ENCODE measurements around the gene NT5C1B.

NT5C1B gene

GRCh38 chr2:18610090-18610489, 20.7 kb upstream of the NT5C1B start:
- TF ChIP-seq MAX (IDR thresholded peaks at IDR 0.05; ENCODE audit: low read depth, low read length) = no peak
- TF ChIP-seq MYC (IDR thresholded peaks at IDR 0.05; ENCODE audit: low read depth, low read length) = no peak
- no peak for TF ChIP-seq POLR2A (IDR thresholded peaks at IDR 0.05; ENCODE audit: extremely low read depth, insufficient read length)
- TF ChIP-seq CTCF (IDR thresholded peaks at IDR 0.05; ENCODE audit: low read depth, low read length) = no peak
- no peak overlapping the region for H3K4me3 ChIP-seq (ENCODE audit: low read depth, low read length)
- no peak for DNase-seq (ENCODE audit: low read depth)

GRCh38 chr2:18605115-18605514, 15.7 kb upstream of the NT5C1B start:
- DNase-seq (ENCODE audit: low read depth) = no peak
- TF ChIP-seq POLR2A (IDR thresholded peaks at IDR 0.05; ENCODE audit: extremely low read depth, insufficient read length) = no peak
- no peak for TF ChIP-seq MAX (IDR thresholded peaks at IDR 0.05; ENCODE audit: low read depth, low read length)
- no peak for TF ChIP-seq CTCF (IDR thresholded peaks at IDR 0.05; ENCODE audit: low read depth, low read length)
- TF ChIP-seq MYC (IDR thresholded peaks at IDR 0.05; ENCODE audit: low read depth, low read length) = no peak
- no peak overlapping the region for H3K4me3 ChIP-seq (ENCODE audit: low read depth, low read length)

- no peak overlapping the region for H3K4me3 ChIP-seq (ENCODE audit: low read depth, low read length)
- no peak for DNase-seq (ENCODE audit: low read depth)
- TF ChIP-seq MYC (IDR thresholded peaks at IDR 0.05; ENCODE audit: low read depth, low read length) = no peak
- no peak for TF ChIP-seq CTCF (IDR thresholded peaks at IDR 0.05; ENCODE audit: low read depth, low read length)
- TF ChIP-seq MAX (IDR thresholded peaks at IDR 0.05; ENCODE audit: low read depth, low read length) = no peak
- no peak for TF ChIP-seq POLR2A (IDR thresholded peaks at IDR 0.05; ENCODE audit: extremely low read depth, insufficient read length)
These were observed 15.1 kb upstream of the NT5C1B start for GRCh38 chr2:18604531-18604885.

GRCh38 chr2:18603854-18604530, 14.6 kb upstream of the NT5C1B start:
- TF ChIP-seq POLR2A (IDR thresholded peaks at IDR 0.05; ENCODE audit: extremely low read depth, insufficient read length) = no peak
- no peak for TF ChIP-seq MYC (IDR thresholded peaks at IDR 0.05; ENCODE audit: low read depth, low read length)
- TF ChIP-seq MAX (IDR thresholded peaks at IDR 0.05; ENCODE audit: low read depth, low read length) = no peak
- TF ChIP-seq CTCF (IDR thresholded peaks at IDR 0.05; ENCODE audit: low read depth, low read length) = no peak
- H3K4me3 ChIP-seq (ENCODE audit: low read depth, low read length) = no peak overlapping the region
- no peak for DNase-seq (ENCODE audit: low read depth)

- TF ChIP-seq CTCF (IDR thresholded peaks at IDR 0.05; ENCODE audit: low read depth, low read length) (no peak), MYC (IDR thresholded peaks at IDR 0.05; ENCODE audit: low read depth, low read length) (no peak), POLR2A (IDR thresholded peaks at IDR 0.05; ENCODE audit: extremely low read depth, insufficient read length) (no peak), MAX (IDR thresholded peaks at IDR 0.05; ENCODE audit: low read depth, low read length) (no peak)
- no peak overlapping the region for H3K4me3 ChIP-seq (ENCODE audit: low read depth, low read length)
- DNase-seq (ENCODE audit: low read depth) = no peak
These were observed 12.9 kb upstream of the NT5C1B start for GRCh38 chr2:18602298-18602697.

Measured in NB4 (cell line).